Lung (tissue), 12 donors: ENCODE data around the gene BRME1. TPM values are rescaled to one million over a fixed set of nuclear protein-coding genes. Genes with fewer than 3 reads are reported as not detected.

Experiments
- ATAC-seq: fragments of 200-7000 bp; cut with Tn5 transposase; one replicate; pipeline ENCODE4 v1.9.1; 2020; ENCODE audit warnings: moderate number of reproducible peaks; ENCODE audit not compliant: insufficient read depth, low FRiP score
- DNase-seq, 3 donors: peaks; one replicate each; pipeline ENCODE4 v3.0.0-alpha.2; 2013 to 2017
- H3K27ac ChIP-seq, 2 donors: one replicate each; pipeline ENCODE4 v1.5.1; 2013; ENCODE audit warnings: mild to moderate bottlenecking in 2 of 2, moderate library complexity in 2 of 2, control low read depth in 1 of 2, inconsistent platforms in 1 of 2, low read depth in 1 of 2, low read length in 1 of 2
- H3K27me3 ChIP-seq, 3 donors: one replicate each; pipeline ENCODE4 v1.5.1; 2013; ENCODE audit warnings: low read length in 2 of 3; ENCODE audit not compliant: control insufficient read depth in 3 of 3, insufficient read depth in 3 of 3
- H3K36me3 ChIP-seq, 4 donors: one replicate each; pipeline ENCODE4 v1.5.1; 2013; ENCODE audit warnings: low read length in 4 of 4, mild to moderate bottlenecking in 1 of 4, moderate library complexity in 1 of 4; ENCODE audit not compliant: control insufficient read depth in 4 of 4, insufficient read depth in 4 of 4
- H3K4me1 ChIP-seq, 5 donors: one replicate each; pipeline ENCODE4 v1.5.1; 2013; ENCODE audit warnings: low read length in 5 of 5, mild to moderate bottlenecking in 2 of 5, moderate library complexity in 1 of 5; ENCODE audit not compliant: control insufficient read depth in 5 of 5, insufficient read depth in 5 of 5
- H3K4me3 ChIP-seq: one replicate; pipeline ENCODE4 v1.5.1; 2013; ENCODE audit warnings: mild to moderate bottlenecking, control low read depth, moderate library complexity
- H3K9ac ChIP-seq, 2 donors: one replicate each; pipeline ENCODE4 v1.5.1; 2013; ENCODE audit warnings: low read length in 2 of 2, control low read depth in 1 of 2; ENCODE audit not compliant: insufficient read depth in 1 of 2
- H3K9me3 ChIP-seq, 4 donors: one replicate each; pipeline ENCODE4 v1.5.1; 2013; ENCODE audit warnings: low read length in 3 of 4, mild to moderate bottlenecking in 1 of 4, moderate library complexity in 1 of 4; ENCODE audit not compliant: control insufficient read depth in 4 of 4, insufficient read depth in 3 of 4
- CTCF ChIP-seq: IDR thresholded peaks from 2 replicates; pipeline ENCODE4 v1.5.1; 2012; ENCODE audit warnings: mild to moderate bottlenecking; ENCODE audit errors: control extremely low read depth, extremely low read depth
- WGBS, 2 donors: extraction: QIAGEN DNeasy Blood & Tissue Kit; methylation state at CpG; one replicate each; pipeline ENCODE4 v1.1.7; 2013; 5-methylcytosine and 5-hydroxymethylcytosine counted together
- polyA plus RNA-seq, 2 donors: library from polyadenylated mRNA; stranded (reverse); fragments of 200-250 nt; gene quantifications; one replicate each; pipeline ENCODE4 v1.2.1, GENCODE V29; 2013
- total RNA-seq, 2 donors: library from RNA; depleted of rRNA in 1 of 2; stranded (reverse); fragments of >200 nt in 1 of 2; gene quantifications; one replicate each; pipeline ENCODE4 v1.2.1, GENCODE V29; 2014 to 2021
- donor health status: control.
- donor health status: control.
- donor health status: Bipolar disorder and iron deficiency.
- donor health status: healthy.
- donor health status: DM: yes; HTN: yes; CAD: no.

BRME1 gene
- total and polyA plus RNA-seq, 4 donors: 1.3 to 3.2 (median 2.9) TPM

GRCh38 chr19:13868663-13869062 is 37.3 kb downstream of the BRME1 start:
- DNase-seq: no peak
- H3K36me3 ChIP-seq: no peaks in the 10 kb centered on the region
- H3K4me3 ChIP-seq: no peak overlapping the region
- H3K9ac ChIP-seq: no peak overlapping the region
- no peaks in the 10 kb centered on the region for H3K9me3 ChIP-seq
- H3K4me1 ChIP-seq: peaks cover 0 to 16% (median 6%) of the 10 kb centered on the region in 5 donors
- no peak overlapping the region for H3K27ac ChIP-seq
- H3K27me3 ChIP-seq: peaks cover 0 to 11% (median 9%) of the 10 kb centered on the region in 3 donors
- 87% methylated on average over 4 of the region's 4 CpGs for WGBS, 2 donors
- no peak for ATAC-seq
- no peak for TF ChIP-seq CTCF

GRCh38 chr19:13866463-13867046 is 39.4 kb downstream of the BRME1 start:
- peaks cover 0 to 22% (median 6%) of the 10 kb centered on the region in 5 donors for H3K4me1 ChIP-seq
- TF ChIP-seq CTCF: no peak
- no peaks in the 10 kb centered on the region for H3K36me3 ChIP-seq
- no peak overlapping the region for H3K27ac ChIP-seq
- peak overlapping the region in 1 of 2 donors; percentile 3 for H3K9ac ChIP-seq
- DNase-seq (no peak), ATAC-seq (no peak)
- H3K4me3 ChIP-seq: no peak overlapping the region
- H3K27me3 ChIP-seq: peaks cover 0 to 11% (median 9%) of the 10 kb centered on the region in 3 donors
- H3K9me3 ChIP-seq: no peaks in the 10 kb centered on the region
- WGBS, 2 donors: 62 to 68% methylated on average over 15 of the region's 15 CpGs

- Histone ChIP-seq H3K4me1 (peaks cover 2 to 28% (median 6%) of the 10 kb centered on the region in 5 donors), H3K9ac (peak overlapping the region; percentile 3 to 63), H3K27me3 (peaks cover 0 to 11% (median 9%) of the 10 kb centered on the region in 3 donors), H3K4me3 (peak overlapping the region; percentile 21), H3K9me3 (no peaks in the 10 kb centered on the region), H3K27ac (peak overlapping the region in 1 of 2 donors; percentile 21), H3K36me3 (no peaks in the 10 kb centered on the region)
- 2% methylated on average over 59 to 82 of the region's 82 CpGs for WGBS, 2 donors
- ATAC-seq: no peak
- peak in 1 of 3 donors; percentile 31 for DNase-seq
- no peak for TF ChIP-seq CTCF
These were observed 40.1 kb downstream of the BRME1 start for GRCh38 chr19:13865571-13866462.
